Stimulated activated CD4-positive, alpha-beta T cell treated with anti-CD3 and anti-CD28 coated beads, Interleukin-4, amount 100 ng/mL, for 48 hours (primary cell): Measurements from ENCODE around the gene ROR1.

ENCODE experiments used
- DNase-seq, 2 donors: peaks; one replicate each; pipeline ENCODE4 v3.0.0-alpha.2; 2020; ENCODE audit warnings: low read depth in 2 of 2

The ROR1 gene

GRCh38 chr1:64229307-64229706 lies 455.5 kb downstream of the ROR1 start:
- no peak for DNase-seq
